K562 (cell line): ENCODE data around the gene ACOD1. TPM values are rescaled to one million over a fixed set of nuclear protein-coding genes. Genes with fewer than 3 reads are reported as not detected.

Experiments
- HDAC1 ChIP-seq, 2 experiments: fragments of 450-650 bp; IDR thresholded peaks; 2 replicates each; pipeline ENCODE4 v1.6.1; 2016 to 2017; ENCODE audit warnings: inconsistent platforms in 1 of 2, mild to moderate bottlenecking in 1 of 2, moderate library complexity in 1 of 2
- RBBP5 ChIP-seq: fragments of 200-600 bp; sonication (generic); IDR thresholded peaks from 2 replicates; pipeline ENCODE4 v1.6.1; 2012; ENCODE audit warnings: borderline replicate concordance, mild to moderate bottlenecking, low read length, control low read depth, inconsistent platforms; ENCODE audit not compliant: insufficient read depth, poor library complexity, severe bottlenecking
- SMARCA4 ChIP-seq: fragments of 450-650 bp; IDR thresholded peaks from 2 replicates; pipeline ENCODE4 v1.6.1; 2016
- polyA plus RNA-seq, 8 experiments: library from polyadenylated mRNA; depleted of rRNA in 4 of 8; stranded (reverse) in 5 of 8; unstranded in 3 of 8; fragments of >200 nt; fragmentation: Nextera tagmentation in 2 of 8; fragmentation: Illumina TruSeq in 1 of 8; extraction: Ambion mirVana in 2 of 8; extraction: Trizol in 1 of 8; gene quantifications; 2 replicates each; pipeline versions ENCODE4 v1.2.1 to v1.2.3, GENCODE V29; 2011 to 2014; ENCODE audit warnings: inconsistent platforms in 1 of 8, missing spikeins in 1 of 8
- total RNA-seq, 7 experiments: library from RNA; depleted of rRNA in 6 of 7; stranded (reverse); fragments of >200 nt in 6 of 7; fragmentation: Illumina TruSeq in 2 of 7; extraction: Trizol in 2 of 7; gene quantifications; 2 replicates each; pipeline versions ENCODE4 v1.2.1 to v1.2.3, GENCODE V29; 2011 to 2021; ENCODE audit warnings: low replicate concordance in 1 of 7
- TF ChIP-seq, protein P1 (sequence below), 2 experiments: fragments of 450-650 bp in 1 of 2; sonication (generic) in 1 of 2; formaldehyde crosslinking in 1 of 2; IDR thresholded peaks; 2 replicates each; pipeline versions ENCODE4 v1.7.1 to v1.9.0; 2016 to 2022; ENCODE audit warnings: inconsistent platforms in 1 of 2, mild to moderate bottlenecking in 1 of 2, missing genetic modification reagents in 1 of 2
- TF ChIP-seq, protein P2 (sequence below): sonication (generic); formaldehyde crosslinking; IDR thresholded peaks from 2 replicates; pipeline ENCODE4 v1.8.0; 2022; ENCODE audit warnings: mild to moderate bottlenecking, missing genetic modification reagents
- TF ChIP-seq, protein P3 (sequence below), 2 experiments: IDR thresholded peaks; 2 replicates each; pipeline ENCODE4 v1.6.1; 2012; ENCODE audit warnings: improper control_type of control experiment in 2 of 2, low read depth in 2 of 2, low read length in 2 of 2, borderline replicate concordance in 1 of 2
- TF ChIP-seq, protein P4 (sequence below): fragments of 450-650 bp; formaldehyde crosslinking; IDR thresholded peaks from 2 replicates; pipeline ENCODE4 v1.4.0; 2020; ENCODE audit warnings: mild to moderate bottlenecking, moderate library complexity

Gene ACOD1
- total and polyA plus RNA-seq, 9 of the 15 experiments (the other 6 are each of a cell fraction or from before 2014, with no cell fraction given) = not detected

DNA sequence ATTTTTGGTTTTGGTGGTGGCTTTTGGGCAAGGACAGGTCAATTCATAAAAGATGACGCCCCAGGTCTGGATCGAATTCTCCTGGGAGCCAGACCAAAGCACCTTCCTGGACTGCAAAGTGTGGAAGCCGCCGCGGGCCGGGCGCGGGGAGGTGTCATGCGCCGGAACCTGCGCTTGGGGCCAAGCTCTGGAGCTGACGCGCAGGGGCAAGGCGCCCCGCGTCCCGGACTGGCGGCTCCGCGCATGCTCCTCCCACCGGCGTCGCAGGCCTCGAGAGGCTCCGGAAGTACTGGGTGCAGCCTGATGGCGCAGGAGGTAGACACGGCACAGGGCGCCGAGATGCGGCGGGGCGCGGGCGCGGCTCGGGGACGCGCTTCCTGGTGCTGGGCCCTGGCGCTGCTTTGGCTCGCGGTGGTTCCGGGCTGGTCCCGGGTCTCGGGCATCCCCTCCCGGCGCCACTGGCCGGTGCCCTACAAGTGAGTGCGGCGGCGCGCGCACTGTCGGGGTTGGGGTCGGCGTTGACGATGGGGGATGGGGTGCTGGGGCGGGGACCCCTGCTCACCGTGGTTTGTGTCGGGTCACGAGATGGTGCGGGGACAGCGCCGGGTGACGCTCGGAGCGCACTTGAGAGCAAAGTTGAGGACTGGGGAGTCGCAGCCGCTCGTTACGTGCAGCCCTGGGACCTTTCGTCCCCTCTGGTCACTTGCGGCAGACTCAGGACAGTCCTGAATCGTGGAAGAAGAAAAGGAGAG is 43.7 kb downstream of the ACOD1 start, which contains the start of gene CLN5 (continued):
- TF ChIP-seq, protein P1, sequence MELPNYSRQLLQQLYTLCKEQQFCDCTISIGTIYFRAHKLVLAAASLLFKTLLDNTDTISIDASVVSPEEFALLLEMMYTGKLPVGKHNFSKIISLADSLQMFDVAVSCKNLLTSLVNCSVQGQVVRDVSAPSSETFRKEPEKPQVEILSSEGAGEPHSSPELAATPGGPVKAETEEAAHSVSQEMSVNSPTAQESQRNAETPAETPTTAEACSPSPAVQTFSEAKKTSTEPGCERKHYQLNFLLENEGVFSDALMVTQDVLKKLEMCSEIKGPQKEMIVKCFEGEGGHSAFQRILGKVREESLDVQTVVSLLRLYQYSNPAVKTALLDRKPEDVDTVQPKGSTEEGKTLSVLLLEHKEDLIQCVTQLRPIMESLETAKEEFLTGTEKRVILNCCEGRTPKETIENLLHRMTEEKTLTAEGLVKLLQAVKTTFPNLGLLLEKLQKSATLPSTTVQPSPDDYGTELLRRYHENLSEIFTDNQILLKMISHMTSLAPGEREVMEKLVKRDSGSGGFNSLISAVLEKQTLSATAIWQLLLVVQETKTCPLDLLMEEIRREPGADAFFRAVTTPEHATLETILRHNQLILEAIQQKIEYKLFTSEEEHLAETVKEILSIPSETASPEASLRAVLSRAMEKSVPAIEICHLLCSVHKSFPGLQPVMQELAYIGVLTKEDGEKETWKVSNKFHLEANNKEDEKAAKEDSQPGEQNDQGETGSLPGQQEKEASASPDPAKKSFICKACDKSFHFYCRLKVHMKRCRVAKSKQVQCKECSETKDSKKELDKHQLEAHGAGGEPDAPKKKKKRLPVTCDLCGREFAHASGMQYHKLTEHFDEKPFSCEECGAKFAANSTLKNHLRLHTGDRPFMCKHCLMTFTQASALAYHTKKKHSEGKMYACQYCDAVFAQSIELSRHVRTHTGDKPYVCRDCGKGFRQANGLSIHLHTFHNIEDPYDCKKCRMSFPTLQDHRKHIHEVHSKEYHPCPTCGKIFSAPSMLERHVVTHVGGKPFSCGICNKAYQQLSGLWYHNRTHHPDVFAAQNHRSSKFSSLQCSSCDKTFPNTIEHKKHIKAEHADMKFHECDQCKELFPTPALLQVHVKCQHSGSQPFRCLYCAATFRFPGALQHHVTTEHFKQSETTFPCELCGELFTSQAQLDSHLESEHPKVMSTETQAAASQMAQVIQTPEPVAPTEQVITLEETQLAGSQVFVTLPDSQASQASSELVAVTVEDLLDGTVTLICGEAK (IDR thresholded peaks at IDR 0.05) = peak; percentile 78
- TF ChIP-seq, protein P1 (CRISPR knock-in tag; IDR thresholded peaks at IDR 0.05) = no peak
- TF ChIP-seq, protein P2, sequence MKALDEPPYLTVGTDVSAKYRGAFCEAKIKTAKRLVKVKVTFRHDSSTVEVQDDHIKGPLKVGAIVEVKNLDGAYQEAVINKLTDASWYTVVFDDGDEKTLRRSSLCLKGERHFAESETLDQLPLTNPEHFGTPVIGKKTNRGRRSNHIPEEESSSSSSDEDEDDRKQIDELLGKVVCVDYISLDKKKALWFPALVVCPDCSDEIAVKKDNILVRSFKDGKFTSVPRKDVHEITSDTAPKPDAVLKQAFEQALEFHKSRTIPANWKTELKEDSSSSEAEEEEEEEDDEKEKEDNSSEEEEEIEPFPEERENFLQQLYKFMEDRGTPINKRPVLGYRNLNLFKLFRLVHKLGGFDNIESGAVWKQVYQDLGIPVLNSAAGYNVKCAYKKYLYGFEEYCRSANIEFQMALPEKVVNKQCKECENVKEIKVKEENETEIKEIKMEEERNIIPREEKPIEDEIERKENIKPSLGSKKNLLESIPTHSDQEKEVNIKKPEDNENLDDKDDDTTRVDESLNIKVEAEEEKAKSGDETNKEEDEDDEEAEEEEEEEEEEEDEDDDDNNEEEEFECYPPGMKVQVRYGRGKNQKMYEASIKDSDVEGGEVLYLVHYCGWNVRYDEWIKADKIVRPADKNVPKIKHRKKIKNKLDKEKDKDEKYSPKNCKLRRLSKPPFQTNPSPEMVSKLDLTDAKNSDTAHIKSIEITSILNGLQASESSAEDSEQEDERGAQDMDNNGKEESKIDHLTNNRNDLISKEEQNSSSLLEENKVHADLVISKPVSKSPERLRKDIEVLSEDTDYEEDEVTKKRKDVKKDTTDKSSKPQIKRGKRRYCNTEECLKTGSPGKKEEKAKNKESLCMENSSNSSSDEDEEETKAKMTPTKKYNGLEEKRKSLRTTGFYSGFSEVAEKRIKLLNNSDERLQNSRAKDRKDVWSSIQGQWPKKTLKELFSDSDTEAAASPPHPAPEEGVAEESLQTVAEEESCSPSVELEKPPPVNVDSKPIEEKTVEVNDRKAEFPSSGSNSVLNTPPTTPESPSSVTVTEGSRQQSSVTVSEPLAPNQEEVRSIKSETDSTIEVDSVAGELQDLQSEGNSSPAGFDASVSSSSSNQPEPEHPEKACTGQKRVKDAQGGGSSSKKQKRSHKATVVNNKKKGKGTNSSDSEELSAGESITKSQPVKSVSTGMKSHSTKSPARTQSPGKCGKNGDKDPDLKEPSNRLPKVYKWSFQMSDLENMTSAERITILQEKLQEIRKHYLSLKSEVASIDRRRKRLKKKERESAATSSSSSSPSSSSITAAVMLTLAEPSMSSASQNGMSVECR (CRISPR knock-in tag) = no peak
- TF ChIP-seq, protein P3, sequence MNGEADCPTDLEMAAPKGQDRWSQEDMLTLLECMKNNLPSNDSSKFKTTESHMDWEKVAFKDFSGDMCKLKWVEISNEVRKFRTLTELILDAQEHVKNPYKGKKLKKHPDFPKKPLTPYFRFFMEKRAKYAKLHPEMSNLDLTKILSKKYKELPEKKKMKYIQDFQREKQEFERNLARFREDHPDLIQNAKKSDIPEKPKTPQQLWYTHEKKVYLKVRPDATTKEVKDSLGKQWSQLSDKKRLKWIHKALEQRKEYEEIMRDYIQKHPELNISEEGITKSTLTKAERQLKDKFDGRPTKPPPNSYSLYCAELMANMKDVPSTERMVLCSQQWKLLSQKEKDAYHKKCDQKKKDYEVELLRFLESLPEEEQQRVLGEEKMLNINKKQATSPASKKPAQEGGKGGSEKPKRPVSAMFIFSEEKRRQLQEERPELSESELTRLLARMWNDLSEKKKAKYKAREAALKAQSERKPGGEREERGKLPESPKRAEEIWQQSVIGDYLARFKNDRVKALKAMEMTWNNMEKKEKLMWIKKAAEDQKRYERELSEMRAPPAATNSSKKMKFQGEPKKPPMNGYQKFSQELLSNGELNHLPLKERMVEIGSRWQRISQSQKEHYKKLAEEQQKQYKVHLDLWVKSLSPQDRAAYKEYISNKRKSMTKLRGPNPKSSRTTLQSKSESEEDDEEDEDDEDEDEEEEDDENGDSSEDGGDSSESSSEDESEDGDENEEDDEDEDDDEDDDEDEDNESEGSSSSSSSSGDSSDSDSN (IDR thresholded peaks at IDR 0.05; ENCODE audit: borderline replicate concordance in 1 of 2, low read depth in 2 of 2, low read length in 2 of 2) = peak in 1 of 2 experiments; percentile 73; a peak in 1 of 4 replicates
- TF ChIP-seq, protein P4, sequence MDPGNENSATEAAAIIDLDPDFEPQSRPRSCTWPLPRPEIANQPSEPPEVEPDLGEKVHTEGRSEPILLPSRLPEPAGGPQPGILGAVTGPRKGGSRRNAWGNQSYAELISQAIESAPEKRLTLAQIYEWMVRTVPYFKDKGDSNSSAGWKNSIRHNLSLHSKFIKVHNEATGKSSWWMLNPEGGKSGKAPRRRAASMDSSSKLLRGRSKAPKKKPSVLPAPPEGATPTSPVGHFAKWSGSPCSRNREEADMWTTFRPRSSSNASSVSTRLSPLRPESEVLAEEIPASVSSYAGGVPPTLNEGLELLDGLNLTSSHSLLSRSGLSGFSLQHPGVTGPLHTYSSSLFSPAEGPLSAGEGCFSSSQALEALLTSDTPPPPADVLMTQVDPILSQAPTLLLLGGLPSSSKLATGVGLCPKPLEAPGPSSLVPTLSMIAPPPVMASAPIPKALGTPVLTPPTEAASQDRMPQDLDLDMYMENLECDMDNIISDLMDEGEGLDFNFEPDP (CRISPR knock-in tag) = no peak
- TF ChIP-seq RBBP5 (peak; percentile 46), HDAC1 (IDR thresholded peaks at IDR 0.05) (peak in 1 of 2 experiments; percentile 47; a peak in 2 of 4 replicates), SMARCA4 (no peak)
